HTR-8/SVneo (cell line): ENCODE data around the gene KL.

Experiments
- DNase-seq: peaks from one replicate; pipeline ENCODE4 v3.0.0; 2011; ENCODE audit warnings: low spot score, mixed read lengths; ENCODE audit not compliant: insufficient read length
- FAIRE-seq: peaks from 2 replicates; lab custom pipeline; 2011; peaks lifted over from hg19 to GRCh38; lab: Jason Lieb, UNC

KL gene

DNA sequence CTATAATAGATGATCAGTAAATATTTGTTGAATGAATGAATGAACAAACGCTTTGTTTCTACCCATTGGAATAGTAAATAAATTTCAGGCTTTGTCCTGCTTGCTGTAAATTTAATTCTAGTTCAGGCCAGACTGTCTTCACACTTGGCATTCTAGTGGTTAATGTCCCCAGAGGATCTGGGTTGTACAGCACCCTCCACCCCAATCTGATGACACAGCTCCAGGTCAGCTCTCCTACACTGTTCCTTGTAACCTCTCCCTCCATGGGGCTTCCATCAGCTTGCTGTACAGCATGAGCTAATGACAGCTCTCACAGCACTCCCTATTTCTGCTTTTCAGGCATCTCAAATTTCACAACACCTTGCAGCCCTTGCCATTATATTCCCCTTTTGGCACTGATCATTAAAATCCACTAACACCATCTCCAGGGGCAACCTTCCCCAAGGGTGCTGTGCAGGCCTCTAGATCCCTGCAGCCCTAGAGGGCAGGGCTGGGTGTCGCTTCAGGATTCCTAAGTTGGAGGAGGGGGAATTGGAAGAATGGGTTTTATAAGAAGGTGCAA lies 12.7 kb upstream of the KL start:
- FAIRE-seq, result no peak
- no peak for DNase-seq

DNA sequence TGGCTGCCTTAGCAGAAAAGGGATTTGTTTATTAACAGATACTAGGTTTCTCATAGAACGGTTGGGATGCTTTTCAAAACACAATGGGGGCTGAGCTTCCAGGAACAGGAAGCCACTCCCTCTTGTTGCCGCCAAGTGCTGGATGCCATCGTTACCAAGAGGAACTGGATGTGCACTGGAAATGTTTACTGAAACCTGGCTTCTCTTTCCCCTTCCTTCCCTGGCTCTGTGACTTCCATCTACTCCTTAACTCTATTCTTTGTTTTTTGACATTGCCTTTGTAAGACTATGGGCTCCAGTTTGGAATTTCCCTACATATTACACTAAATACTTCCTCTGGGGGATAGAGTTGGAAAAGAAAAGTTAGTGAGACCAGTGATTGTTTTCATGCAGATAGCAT lies 11.7 kb upstream of the KL start:
- no peak for FAIRE-seq
- no peak for DNase-seq

DNA sequence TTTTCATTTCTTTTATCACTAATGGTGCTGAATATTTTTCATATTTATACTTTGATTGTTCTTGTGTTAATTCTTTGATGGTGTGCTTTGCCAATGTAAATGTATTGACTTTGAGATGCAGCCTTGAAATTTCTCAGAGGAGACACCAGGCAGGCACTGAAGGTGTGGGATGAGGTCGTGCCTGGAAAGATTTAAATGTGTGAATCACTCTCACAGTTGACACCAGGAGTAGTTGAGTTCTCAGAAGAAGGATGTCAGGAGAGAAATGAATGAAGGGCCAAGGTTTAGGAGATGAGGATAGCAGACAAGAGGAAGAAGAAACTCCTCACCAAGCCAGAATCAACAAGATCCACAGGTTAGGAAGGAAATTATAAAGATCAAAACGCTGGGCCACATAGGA lies 10.1 kb upstream of the KL start:
- FAIRE-seq (no peak), DNase-seq (no peak)

DNA sequence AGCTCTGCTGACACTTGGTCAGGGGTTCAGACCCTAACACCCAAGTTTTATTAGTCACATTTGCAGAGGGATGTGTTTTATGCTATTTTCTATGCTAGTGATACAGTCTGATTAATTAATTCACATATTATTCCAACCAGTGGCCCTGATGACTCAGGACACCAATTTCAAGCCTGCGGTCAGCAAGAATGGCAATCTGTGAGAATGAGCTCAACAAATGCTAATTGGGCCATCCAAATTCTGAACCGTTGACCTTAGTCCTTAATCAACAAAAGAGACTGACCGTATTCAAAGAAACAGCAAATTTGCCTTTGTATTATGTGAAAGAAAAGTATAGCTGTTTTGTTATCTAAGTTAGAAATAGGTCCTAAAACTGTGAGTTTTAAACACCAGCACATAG lies 9.6 kb upstream of the KL start:
- DNase-seq, result no peak
- no peak for FAIRE-seq

DNA sequence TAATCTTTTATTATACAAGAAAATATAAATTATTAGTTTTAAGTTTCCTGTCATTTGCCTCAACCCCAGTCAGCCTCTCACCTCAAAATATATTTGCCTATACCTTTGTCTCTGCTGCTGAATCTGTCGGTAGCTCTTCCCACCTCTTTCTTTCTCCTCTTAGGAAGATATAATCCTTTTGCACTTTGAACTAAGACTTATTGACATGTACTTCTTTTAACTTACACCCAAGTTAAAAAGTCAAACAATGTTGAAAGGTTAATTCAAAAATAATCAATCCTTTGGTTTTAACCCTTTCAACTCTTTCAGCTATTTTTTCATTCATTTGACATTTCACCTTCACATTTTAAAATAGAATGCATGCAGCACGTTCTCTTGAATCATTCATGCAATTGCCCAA lies 9.0 kb upstream of the KL start:
- FAIRE-seq (no peak), DNase-seq (no peak)

DNA sequence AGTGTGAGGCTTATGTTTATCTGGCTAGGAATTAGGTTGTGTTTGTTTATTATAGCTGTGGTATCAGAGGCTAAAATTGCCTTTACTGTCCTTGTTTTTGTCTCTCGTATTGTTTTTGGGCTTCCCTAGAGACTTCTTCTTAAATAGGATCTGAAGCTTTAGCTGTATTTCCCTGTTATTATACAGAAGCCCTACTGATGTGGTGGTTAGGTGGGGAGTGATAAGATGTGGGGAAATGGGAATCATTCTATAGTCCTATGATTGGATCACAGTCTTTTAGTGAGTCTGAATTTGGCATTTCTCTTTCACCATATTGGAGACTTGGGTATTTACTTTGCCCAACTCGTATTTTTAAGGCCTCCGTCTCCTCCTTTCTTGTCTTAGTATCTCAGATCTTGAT lies 8.3 kb upstream of the KL start:
- FAIRE-seq, result no peak

DNA sequence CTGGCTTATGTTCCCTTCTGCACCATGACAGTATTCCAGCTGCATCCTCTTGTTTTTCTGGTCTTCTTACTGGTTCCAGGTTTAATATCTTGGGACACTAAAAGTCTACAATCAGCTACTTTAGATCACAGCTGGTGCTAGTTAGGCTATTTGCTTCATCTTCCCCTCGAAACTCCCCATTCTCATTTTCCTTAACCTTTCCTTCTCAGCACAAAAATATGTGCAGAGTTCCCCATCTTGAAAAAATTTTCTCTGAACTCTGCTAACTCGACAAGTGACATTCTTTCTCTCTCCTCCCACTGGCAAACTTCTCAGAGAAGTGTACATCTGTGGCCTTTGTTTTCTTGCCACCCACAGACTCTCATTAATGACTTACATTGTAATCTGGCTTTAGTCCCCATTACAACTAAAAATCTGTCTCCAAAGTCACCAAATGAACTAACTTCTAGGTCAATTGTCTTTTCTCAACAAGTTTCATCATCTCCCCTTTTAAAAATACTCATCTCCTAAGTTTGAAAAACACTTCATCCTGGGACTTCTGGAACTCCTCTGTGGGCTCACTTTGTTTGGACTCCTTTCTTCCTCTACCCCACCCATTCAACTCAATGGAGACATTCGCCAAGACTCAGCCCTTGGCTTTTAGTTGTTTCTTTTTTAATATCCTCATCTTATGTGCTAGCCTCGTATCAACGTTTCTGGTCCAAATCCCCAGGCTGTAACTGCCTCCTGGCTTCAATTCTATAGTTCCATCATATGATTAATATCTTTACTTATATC lies 7.1 kb upstream of the KL start:
- FAIRE-seq (no peak), DNase-seq (no peak)

More for the DNA sequence above, 8.3 kb upstream of the KL start:
- DNase-seq, result no peak

DNA sequence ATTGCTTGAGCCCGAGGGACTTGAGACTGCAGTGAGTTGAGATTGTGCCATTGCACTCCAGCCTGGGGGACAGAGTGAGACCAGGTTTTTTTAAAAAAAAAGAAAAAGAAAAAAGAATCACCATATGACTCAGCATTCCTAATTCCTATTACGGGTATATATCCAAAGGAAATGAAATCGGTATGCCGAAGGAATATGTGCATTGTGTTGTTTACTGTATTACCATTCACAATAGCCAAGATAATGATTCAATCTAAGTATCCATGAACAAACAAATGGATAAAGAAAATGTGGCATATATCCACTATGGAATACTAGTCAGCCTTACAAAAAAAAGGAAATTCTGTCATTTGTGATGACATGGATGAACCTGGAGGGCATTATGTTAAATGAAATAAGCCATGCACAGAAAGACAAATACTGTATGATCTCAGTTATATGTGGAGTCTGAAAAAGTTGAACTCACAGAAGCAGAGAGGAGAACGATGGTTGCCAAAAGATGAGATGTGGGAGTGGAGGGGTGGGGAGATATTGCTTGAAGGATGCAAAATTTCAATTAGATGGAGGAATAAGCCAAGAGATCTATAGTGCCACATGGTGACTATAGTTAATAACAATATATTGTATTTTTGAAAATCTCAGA lies 4.3 kb upstream of the KL start:
- no peak for DNase-seq

DNA sequence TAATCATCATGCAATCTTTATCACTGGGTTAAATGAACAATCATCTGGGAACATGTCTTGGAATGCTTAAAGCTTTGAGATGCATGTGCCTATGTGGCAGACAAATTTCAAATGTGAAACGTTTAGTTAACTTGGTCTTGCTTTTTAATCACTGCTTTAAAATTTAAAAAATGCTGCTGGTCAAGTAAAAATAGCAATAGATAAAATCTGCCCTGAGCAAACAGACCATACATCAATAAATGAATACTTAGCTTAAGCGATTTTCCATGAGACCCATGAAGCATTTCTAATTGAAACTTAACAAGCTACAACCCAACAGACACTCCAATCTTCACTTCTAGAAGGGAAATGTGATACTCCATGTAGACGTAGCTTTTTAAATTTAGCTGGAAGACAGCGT lies 1.9 kb upstream of the KL start:
- FAIRE-seq (no peak), DNase-seq (no peak)

More for the DNA sequence above, 4.3 kb upstream of the KL start:
- no peak for FAIRE-seq

DNA sequence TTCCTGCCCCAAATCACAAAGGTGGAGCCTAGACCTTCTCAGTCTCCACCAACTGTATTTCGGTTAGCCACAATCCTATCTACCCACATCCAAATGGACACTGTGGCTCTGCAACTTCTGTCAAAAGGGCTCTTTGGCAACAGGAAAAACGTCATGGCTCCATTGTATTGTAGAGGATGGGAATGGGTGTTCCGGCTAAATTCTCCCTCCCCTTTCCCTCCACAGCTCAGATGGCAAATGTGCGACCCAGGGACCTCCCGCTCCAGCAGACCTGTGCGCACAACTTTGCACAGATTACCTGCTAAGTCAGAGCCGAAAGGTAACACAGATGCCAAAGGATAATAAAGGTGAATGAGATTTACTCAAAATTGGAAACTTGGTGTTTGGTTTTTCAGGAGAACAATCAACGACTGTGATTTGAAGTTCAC lies 968 bp upstream of the KL start:
- no peak for DNase-seq

DNA sequence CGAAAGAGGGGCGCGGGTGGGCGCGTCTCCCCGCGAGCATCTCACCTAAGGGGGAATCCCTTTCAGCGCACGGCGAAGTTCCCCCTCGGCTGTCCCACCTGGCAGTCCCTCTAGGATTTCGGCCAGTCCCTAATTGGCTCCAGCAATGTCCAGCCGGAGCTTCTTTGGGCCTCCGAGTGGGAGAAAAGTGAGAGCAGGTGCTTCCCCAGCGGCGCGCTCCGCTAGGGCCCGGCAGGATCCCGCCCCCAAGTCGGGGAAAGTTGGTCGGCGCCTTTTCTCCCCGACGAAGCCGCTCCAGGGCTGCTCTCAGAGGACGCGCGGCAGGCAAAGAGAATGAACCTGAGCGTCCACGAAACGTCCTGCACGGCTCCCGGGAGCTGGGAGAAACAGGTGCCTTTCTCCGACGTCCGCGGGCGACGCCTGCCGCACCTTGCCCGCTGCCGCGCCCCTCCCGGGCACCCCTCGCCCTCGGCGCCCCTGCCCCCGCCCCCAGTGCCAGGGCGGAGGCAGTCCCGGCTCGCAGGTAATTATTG lies 366 bp upstream of the KL start:
- FAIRE-seq, result no peak
- DNase-seq, result no peak

More for the DNA sequence above, 968 bp upstream of the KL start:
- FAIRE-seq, result no peak

DNA sequence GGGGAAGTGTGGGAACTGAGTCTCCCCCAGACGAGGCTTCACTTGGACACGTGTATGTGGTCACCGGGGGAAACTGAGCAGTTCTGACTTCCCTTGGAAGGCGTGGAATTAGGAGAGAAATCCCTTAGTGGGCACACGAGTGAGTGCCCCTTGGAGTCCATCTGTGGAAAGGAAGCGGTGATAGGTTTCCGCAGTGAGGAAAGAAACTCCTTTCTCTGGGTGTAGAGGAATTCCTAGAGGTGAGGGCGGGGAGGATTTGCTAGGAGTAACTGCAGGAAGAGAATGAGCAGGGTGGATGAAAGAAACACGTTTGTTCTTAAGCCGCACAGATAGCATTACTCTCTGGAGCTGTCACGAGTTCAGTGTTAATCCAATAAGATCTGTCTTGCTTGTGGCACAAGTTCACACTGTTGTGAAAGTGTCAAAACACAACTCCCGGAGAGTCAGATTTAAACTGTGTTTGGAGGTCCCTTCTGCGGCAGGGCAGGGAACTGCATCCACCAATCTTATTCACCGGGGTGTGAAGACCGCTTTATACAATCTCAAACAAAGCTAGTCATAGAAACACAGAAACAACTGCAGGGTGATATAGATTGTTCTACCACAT lies 1.2 kb downstream of the KL start:
- DNase-seq, result no peak
- FAIRE-seq, result no peak

DNA sequence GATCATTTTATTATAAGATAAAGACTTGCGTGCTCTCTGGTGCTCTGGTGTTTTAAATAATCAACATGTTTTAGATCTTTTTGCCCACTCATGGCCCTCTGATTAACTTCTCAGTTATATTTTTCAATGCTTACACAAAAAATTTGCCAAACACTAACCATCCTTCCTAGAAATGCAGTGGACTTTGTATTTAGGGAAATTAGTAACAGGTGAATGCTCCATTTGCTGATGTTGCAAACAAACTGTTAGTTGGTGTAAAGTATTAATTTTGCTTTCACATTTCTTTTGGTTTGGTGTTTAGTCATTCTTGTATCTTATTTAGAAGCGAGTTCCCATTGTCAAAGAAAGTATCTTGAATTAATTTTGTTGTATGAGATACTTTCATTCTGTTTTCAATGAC lies 2.7 kb downstream of the KL start:
- DNase-seq, result no peak
- FAIRE-seq, result no peak

DNA sequence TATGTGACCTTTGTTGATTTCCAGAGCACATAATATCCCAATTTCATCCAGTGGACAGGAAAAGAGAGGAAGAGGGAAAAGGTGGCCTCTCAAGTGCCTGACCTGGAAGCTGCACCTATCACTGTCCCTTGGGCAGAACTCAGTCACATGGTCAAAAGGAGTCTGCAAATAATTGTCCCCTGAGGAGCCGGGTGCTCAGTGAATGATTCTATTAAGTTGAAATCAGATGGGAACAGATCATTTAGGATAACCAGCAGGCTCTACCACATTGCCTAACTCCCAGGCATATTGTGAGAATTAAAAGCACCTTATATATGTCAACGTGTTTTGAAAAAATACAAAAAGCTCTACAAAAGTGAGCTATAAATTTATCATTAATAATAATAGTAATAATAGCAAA lies 6.8 kb downstream of the KL start:
- FAIRE-seq, result no peak

DNA sequence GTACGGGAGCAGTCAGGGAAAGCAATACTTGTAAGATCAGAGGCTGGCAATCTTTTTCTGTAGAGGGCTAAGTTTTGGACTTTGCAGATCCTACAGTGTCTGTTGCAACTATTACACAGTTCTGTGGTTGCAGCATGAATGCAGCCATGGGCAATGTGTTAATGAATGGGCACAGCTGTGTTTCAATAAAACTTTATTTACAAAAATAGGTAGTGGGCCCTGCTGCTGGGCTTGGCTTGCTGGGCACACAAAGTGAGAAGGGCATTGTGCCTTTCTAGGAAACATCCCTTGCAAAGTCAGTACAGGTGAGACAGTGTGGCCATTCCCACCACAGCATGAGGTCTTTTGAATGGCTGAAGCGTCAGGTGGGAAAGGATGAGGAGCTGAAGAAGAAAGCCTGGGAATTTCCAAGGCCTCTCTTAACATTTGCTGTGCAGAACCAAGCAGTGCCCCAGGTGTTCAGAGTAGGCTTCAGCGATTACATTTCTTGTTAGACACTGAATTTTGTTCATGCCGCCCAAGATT lies 9.1 kb downstream of the KL start:
- DNase-seq (no peak), FAIRE-seq (no peak)

More for the DNA sequence above, 6.8 kb downstream of the KL start:
- DNase-seq, result no peak

DNA sequence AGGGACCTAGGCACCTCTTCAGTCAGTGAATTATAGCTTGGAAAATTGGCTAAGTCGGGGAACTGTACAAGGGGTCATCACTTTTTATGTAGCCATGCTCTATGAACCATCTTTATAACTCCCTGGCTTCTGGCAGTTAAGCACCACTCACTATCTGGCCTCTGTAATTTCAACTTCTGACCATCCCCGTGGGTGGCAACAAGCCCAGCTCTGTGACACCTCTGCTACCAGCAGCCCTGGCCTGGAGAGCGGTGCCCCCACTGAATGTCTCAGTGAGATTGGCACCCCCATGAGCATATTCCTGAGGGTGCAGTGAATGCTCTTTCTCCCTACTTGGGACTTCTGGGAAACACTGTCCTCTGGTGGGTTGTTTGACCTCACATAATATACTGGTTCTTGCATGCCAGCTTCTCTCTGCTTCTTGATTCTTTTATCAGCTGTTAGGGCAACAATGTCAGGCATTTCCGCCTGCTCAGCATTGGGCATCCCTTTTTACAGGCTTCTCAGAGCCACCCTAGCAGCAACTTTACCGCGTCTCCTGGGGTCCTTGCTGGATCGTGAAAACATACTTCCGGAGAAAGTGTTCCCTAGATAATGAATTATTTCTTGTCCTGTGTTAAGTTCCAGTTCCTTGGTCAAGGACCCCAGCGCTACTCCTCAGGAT lies 10.4 kb downstream of the KL start:
- FAIRE-seq (no peak), DNase-seq (no peak)

DNA sequence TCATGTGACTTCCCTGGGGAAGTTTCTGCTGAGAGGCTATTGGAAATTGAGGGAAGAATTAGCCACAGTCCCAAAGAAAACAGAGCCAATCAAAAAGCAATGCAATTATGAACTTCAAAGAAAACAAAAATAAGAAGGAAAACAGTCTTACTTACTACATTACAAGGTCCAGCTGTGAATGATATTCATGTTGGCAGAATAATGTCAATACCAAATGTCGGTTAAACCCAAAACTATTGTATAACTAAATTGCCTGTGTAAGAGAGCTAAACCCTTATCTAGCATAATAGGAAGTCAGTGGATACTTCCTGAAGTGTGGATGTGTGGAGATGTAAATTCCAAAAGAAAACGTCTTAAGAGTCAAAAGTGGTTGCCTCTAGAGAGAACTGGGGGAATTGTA lies 12.4 kb downstream of the KL start:
- no peak for FAIRE-seq
- DNase-seq, result no peak

DNA sequence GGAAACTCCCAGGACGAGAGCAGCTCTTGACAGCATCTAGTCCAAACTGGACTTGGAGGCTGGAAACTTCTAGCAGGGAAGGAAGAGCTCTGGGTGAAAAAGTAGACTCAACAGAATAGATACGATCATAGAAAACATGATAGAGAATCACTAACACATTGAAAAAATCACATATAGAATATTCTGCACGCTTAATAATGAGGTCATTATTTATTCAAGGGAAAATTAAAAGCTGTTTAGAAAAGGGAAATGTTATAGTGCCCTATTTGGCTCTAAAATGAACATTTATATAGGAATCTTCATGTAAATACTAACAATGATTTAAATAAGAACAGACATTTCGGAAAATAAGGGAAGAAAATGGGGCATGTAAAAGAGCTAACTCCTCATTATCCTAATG lies 15.1 kb downstream of the KL start:
- FAIRE-seq (no peak), DNase-seq (no peak)

DNA sequence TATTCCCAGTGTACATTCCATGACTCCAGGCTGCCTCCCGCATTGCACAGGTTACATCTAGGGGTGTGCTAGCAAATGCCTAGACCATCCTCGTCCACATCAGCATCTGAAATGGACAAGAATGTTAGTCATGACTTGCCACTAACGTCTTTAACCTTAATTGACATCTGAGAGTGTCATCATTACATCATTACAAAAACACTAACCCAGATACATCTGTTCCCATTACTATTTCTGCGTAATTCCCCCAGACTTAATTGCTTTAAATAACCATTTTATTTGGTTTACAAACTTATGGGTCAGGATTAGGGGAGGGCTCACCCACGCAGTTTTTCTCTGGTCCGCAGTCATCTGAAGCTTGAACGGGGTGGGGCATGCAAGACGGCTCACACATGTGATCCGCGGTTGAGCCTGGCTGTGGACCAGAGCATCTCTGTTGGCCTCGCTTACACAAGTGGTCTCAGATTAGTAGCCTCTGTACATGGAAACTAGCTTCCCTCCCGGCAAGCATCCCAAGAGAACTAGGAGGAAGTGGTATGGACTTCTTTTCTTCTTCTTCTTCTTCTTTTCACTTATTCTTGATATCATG lies 15.9 kb downstream of the KL start:
- DNase-seq (no peak), FAIRE-seq (no peak)
